NCI-H2171 (cell line): ENCODE results near the gene REC8.
A peak's percentile ranks its signal among the peaks of the same experiment; 100 is the strongest.
"Not testable (repeated sequence)": the region's sequence is repeated elsewhere in the genome, so short reads cannot be mapped to it uniquely, and the experiment has no call there.

Source experiments
- DNase-seq: peaks from one replicate; lab custom pipeline; 2025; lab: John Stamatoyannopoulos, UW

Gene REC8

DNA sequence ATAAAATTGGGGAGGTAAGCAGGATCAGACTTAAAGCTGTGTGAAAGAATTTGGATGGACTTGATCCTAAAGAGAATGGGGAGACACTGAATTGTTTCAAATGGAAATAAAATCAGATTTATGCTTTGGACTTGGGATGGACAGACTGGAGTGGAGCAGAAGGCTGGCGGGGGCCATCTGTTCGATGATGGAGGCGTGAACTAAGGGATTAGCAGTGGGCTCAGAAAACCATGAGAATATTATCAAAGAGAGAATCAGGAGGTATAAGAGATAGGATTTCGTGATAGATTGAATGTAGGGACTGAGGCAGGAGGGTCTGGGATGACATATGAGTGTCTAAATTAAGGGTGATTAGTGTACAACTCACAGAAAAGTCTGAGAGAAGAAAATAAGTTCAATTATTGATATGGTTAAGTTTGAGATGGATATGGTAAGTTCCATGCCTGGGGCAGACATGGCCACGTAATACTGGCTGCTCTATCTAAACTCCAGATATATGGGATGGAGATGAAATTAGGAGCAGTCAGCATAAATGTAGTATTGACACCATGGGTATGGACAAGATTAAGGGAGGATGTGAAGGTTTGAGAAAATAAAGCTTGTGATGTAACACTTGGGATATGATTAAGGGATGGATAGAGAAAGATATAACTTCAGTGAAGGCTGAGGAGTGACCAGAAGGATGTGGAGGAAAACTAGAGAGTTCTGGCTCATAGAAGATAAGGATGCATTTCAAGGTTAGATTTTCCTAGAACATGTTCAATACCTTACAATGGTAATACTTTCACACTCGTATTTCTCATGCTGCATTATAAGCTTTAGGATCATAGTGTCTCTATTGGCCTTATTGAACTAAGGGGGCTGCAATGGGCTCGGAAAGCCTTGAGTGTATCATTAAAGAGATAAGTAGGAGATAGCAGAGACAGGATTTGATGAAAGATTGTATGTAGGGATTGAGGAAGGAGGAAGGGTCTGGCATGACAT is 32.6 kb downstream of the REC8 start:
- no peak for DNase-seq

GRCh38 chr14:24206260-24207103 is 34.6 kb downstream of the REC8 start:
- no peak for DNase-seq

GRCh38 chr14:24207104-24207551 is 35.2 kb downstream of the REC8 start:
- DNase-seq: no peak

DNA sequence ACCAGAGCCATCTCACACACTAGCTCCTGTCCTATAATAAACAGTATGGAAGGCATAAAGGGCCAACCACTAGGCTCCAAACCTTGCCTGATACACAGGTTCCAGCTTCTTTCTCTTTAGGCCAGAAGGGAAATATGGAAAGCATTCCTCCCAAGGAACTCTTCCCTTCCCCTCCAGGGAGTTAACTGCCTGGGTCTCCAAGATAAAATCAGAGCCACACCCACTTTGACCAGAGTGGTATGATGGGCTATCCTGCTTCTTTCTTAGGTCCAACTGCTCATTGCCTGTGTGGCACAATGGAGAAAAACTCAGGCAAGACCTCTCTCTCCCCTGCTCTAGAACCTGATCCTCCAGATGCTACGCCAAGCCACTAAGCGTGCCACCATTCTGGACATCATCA is 35.7 kb downstream of the REC8 start:
- DNase-seq: no peak

DNA sequence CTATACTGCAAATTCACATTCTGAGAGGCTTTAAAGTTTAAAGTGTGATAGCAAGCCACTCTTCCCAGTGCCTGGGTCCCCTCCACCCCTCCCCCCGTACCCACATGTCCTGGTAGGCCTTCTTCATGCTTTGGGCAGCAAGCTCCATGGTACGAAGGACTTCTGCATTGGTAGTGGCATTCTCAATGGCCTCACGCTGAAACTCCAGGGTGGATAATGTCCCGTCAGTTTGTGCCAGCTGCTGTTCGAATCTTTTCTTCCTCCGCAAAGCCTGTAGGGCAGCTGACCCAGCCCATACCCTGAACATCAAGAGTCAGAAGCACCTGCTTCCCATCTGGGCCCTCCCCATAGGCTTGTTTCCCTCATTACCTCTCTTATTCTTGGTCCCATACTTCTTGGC is 39.4 kb downstream of the REC8 start:
- no peak for DNase-seq

DNA sequence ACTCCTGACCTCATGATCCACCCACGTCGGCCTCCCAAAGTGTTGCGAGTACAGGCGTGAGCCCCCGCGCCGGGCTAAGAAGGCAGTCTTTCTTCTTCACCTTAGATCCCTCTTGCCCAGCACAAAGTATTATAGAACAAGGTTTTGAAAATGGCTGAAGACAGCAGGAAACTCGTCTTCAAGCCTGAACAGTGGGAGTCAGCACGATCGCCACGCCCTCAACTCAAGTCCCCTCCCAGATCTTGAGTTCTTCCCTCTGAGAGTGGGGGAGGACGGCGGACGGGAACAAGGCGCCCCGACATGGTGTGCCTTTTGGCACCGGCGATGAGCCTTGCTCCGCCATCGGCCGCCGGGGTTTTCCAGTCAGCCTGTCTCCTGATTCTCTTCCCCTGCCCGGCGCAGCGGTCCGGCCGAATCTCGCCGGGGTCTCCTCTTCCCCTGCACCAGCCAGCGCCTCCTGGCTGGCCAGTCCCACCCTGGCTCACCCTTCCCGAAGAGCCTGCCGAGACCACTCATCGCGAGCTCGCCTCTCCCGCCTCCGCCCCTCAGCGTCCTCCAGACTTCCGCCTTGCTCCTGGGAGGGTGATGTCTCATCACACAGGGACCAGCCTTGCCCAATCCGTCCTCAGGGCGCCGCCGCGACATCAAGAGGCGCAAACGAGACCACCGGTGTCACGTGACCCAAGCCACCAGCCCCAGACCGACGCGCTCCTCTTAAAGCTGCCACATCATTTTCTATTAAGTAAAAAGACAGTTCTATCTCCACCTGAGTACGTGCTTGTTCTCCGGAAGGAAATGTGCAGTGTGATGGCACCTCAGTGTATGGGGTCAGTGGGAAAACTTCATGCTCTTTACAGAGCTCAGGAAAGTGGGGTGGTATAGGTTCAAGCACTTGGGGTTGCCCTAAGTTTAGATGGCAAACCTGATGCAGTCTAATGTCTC is 41.3 kb downstream of the REC8 start, which contains the start of gene CHMP4A:
CHMP4A (minus strand) TSS at position 565 of the 942 bp plus-strand sequence; CDS start at position 516, 49 bp downstream.
- peak; percentile 99 for DNase-seq

GRCh38 chr14:24213866-24214662 is 42.2 kb downstream of the REC8 start:
- DNase-seq: no peak

GRCh38 chr14:24215495-24216344 is 43.8 kb downstream of the REC8 start, which contains the start of gene MDP1:
TSS of gene MDP1 (minus strand) at chr14:24216066. CDS start at chr14:24215955, 111 bp downstream.
- peak; percentile 89 for DNase-seq

- no peak for DNase-seq
Observed at GRCh38 chr14:24216345-24216699, 44.4 kb downstream of the REC8 start.

DNA sequence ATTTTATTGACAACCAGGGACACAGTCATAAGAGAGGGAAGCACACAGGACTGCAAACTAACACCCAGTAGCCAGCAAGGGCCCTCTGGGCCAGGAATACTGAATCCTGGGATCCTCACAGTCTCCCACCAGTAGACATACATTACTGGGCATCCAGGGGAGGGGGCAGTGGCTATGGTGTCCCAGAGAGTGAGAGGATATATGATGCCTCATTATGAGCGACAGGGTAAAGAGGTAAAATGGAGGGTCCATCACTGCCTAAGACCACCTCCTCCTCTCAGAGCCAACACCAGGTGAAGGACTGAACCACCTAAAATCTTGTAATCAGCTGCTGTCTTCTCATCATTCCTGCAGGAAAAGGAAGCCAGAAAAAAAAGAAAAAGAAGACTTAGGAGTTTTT is 45.0 kb downstream of the REC8 start:
- DNase-seq: not testable (repeated sequence)

GRCh38 chr14:24219080-24219479 is 47.2 kb downstream of the REC8 start:
- no peak for DNase-seq

DNA sequence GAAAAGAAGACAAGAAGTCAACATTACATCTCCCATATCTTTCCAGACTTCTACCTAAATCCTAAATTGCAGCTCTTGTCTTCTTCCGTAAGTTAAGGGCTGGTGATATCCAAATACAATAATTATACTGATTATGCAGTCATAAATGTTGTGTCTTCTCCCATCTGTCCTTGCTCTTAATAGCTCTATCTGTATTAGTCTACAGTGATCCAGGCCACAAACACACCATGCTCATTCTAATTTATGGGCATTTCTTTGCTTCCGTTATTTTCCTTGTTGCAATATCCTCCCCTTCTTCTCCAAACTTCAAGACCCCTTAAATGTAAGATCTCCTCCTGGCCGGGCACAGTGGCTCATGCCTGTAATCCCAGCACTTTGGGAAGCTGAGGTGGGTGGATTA is 47.6 kb downstream of the REC8 start:
- no peak for DNase-seq

DNA sequence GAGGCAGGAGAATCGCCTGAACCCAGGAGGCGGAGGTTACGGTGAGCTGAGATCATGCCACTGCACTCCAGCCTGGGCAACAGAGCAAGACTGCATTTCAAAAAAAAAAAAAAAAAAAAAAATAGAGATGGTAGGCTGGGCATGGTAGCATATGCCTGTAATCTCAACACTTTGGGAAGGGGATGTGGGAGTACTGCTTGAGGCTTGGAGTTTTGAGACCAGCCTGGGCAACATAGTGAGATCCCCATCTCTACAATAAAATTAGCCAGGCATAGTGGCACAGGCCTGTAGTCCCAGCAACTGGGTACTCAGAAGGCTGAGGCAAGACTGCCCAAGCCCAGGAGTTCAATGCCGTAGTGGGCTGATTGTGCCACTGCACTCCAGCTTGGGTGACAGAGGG is 51.1 kb downstream of the REC8 start:
- not testable (repeated sequence) for DNase-seq

DNA sequence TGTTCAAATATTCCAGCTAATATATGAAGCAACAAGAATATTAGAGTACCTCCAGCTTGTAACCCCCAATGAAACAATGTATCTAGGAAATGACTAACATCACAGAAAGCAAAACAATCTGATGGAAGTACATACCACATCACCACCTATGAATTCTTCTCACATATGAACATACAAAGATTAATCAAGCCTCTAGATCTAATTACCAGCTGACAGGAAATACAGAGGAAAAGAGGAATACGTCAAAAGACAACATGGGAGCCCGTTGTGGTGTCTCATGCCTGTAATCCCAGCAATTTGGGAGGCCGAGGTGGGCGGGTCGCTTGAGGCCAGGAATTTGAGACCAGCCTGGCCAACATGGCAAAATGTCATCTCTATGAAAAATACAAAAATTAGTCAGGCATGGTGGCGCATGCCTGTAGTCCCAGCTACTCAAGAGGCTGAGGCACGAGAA is 52.8 kb downstream of the REC8 start:
- DNase-seq: no peak

DNA sequence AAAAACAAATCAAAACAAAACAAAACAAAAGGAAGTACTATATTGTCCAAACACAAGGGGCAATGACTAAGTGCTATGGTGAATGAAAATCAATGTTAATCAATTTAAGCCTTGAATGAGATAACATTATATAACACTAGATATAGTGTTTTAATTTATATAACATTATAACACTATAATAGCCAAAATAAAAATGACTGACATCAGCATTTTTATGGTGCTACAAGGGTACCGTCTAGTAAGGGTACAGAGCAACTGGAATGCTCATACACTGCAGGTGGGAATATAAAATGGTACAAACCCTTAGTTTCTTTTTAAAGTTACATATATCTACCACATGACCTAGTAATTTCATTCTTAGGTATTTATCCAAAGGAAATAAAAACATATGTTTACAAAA is 54.6 kb downstream of the REC8 start:
- no peak for DNase-seq

- no peak for DNase-seq
Observed at GRCh38 chr14:24228902-24229301, 57.0 kb downstream of the REC8 start.
